ENCODE data around the gene FMR1. TPM values are rescaled to one million over a fixed set of nuclear protein-coding genes. Genes with fewer than 3 reads are reported as not detected.

The FMR1 gene
- total RNA-seq, 1 experiment from 2014 or later: 61.9 TPM

GRCh38 chrX:147900349-147900748, 11.4 kb upstream of the FMR1 start:
- Mint-ChIP-seq H3K4me1 (ENCODE audit: low read depth, unreplicated experiment) (no peaks in the 10 kb centered on the region), H3K27me3 (ENCODE audit: unreplicated experiment) (no peaks in the 10 kb centered on the region), H3K9me3 (ENCODE audit: low read depth, unreplicated experiment) (no peaks in the 10 kb centered on the region), H3K27ac (ENCODE audit: unreplicated experiment) (no peak overlapping the region), H3K4me3 (ENCODE audit: low read depth, unreplicated experiment) (no peak overlapping the region), H3K36me3 (ENCODE audit: insufficient read depth, unreplicated experiment) (no peaks in the 10 kb centered on the region)
- DNase-seq: no peak
- intact Hi-C loops (cut with micrococcal nuclease; ENCODE audit: unreplicated experiment): no loop called here
- CTCF ChIA-PET: interaction anchor here (0.7 kb wide), 1 partner anchor 214 kb away, joined by 5 read pairs; no protein-coding TSS in a partner anchor
- no peak for TF ChIP-seq CTCF (IDR thresholded peaks at IDR 0.05; ENCODE audit: unreplicated experiment)
- no TSS peak for BruUV-seq (replicated peaks)

DNA sequence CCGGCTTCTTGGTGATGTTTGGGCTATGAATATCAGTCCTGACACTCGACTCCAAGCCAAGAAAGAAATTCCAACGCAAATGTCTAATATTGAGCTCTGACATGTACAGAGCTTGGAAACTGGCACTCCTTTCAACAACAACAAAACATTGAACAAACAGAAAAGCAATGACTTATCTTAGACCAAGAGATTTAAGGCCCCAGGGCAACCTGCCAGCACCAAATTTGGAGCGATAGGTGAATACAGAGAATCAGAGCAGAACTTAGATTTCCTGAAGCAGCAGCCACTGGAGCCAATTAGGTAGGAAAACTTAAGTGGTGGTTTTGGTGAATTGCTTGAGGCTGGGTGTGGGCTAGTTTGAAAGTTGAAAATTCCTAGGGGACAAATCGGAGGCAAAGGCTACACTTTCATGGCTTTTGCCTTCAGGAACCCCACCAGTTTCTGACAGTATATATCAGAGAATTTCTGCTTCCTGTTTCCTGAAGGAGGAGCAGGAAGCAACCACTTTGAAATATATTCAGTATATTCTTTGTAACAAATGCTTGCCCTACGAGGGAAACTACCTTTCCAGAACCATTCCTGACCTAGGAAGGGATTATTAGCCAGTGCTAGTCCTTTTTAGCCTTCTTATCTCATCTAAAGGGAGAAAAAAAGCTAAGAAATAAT, 10.1 kb upstream of the FMR1 start:
- BruUV-seq (replicated peaks): no TSS peak
- Mint-ChIP-seq H3K27ac (ENCODE audit: unreplicated experiment) (no peak overlapping the region), H3K27me3 (ENCODE audit: unreplicated experiment) (no peaks in the 10 kb centered on the region), H3K9me3 (ENCODE audit: low read depth, unreplicated experiment) (no peaks in the 10 kb centered on the region), H3K4me1 (ENCODE audit: low read depth, unreplicated experiment) (no peaks in the 10 kb centered on the region), H3K36me3 (ENCODE audit: insufficient read depth, unreplicated experiment) (no peaks in the 10 kb centered on the region), H3K4me3 (ENCODE audit: low read depth, unreplicated experiment) (no peak overlapping the region)
- intact Hi-C loops (cut with micrococcal nuclease; ENCODE audit: unreplicated experiment): no loop called here
- no peak for DNase-seq
- no peak for TF ChIP-seq CTCF (IDR thresholded peaks at IDR 0.05; ENCODE audit: unreplicated experiment)
- CTCF ChIA-PET: no interaction called here

- no peak for DNase-seq
- H3K9me3 Mint-ChIP-seq (ENCODE audit: low read depth, unreplicated experiment): no peaks in the 10 kb centered on the region
- H3K36me3 Mint-ChIP-seq (ENCODE audit: insufficient read depth, unreplicated experiment): no peaks in the 10 kb centered on the region
- no peaks in the 10 kb centered on the region for H3K27me3 Mint-ChIP-seq (ENCODE audit: unreplicated experiment)
- H3K27ac Mint-ChIP-seq (ENCODE audit: unreplicated experiment): no peak overlapping the region
- TF ChIP-seq CTCF (IDR thresholded peaks at IDR 0.05; ENCODE audit: unreplicated experiment): no peak
- CTCF ChIA-PET: no interaction called here
- H3K4me3 Mint-ChIP-seq (ENCODE audit: low read depth, unreplicated experiment): no peak overlapping the region
- BruUV-seq (replicated peaks): no TSS peak
- no peaks in the 10 kb centered on the region for H3K4me1 Mint-ChIP-seq (ENCODE audit: low read depth, unreplicated experiment)
- intact Hi-C loops (cut with micrococcal nuclease; ENCODE audit: unreplicated experiment): no loop called here
Measured at GRCh38 chrX:147902270-147902669, 9.4 kb upstream of the FMR1 start.

DNA sequence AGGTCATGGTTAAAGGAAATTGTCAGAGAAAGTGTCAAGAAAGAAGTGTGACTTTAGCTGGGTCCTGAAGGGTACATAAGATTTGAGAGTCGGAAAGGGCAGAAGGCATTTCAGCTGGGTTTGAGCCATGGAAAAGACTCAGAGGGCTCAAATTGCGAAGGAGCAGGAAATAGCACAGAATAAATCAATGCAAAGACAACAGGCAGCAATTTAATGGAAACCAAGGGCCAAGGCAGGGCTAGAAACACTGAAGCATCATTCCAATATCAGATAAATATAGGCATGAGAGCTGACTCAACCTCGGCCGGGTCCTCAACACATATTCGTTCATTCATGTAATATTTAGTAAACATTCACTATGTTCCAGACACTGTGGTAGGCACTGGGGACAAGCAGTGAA, 3.6 kb upstream of the FMR1 start:
- H3K27ac Mint-ChIP-seq (ENCODE audit: unreplicated experiment): no peak overlapping the region
- no peaks in the 10 kb centered on the region for H3K9me3 Mint-ChIP-seq (ENCODE audit: low read depth, unreplicated experiment)
- peaks cover 21% of the 10 kb centered on the region for H3K36me3 Mint-ChIP-seq (ENCODE audit: insufficient read depth, unreplicated experiment)
- TF ChIP-seq CTCF (IDR thresholded peaks at IDR 0.05; ENCODE audit: unreplicated experiment): no peak
- H3K4me3 Mint-ChIP-seq (ENCODE audit: low read depth, unreplicated experiment): no peak overlapping the region
- H3K4me1 Mint-ChIP-seq (ENCODE audit: low read depth, unreplicated experiment): no peaks in the 10 kb centered on the region
- no peaks in the 10 kb centered on the region for H3K27me3 Mint-ChIP-seq (ENCODE audit: unreplicated experiment)
- no peak for DNase-seq
- intact Hi-C loops (cut with micrococcal nuclease; ENCODE audit: unreplicated experiment): no loop called here
- BruUV-seq (replicated peaks): no TSS peak
- CTCF ChIA-PET: no interaction called here

All from Calu3 (cell line).